ENCODE measurements around the gene DNAL4.
A peak's percentile ranks its signal among the peaks of the same experiment; 100 is the strongest.

Gene DNAL4

GRCh38 chr22:38757464-38757757 lies 36.5 kb downstream of the DNAL4 start:
- no peak overlapping the region for H3K4me3 ChIP-seq (ENCODE audit: low read depth, low read length)

GRCh38 chr22:38756711-38757463 lies 37.1 kb downstream of the DNAL4 start:
- TF ChIP-seq CTCF (IDR thresholded peaks at IDR 0.05; ENCODE audit: control insufficient read depth, extremely low read depth, insufficient read depth): no peak
- peak overlapping the region; percentile 74 for H3K4me3 ChIP-seq (ENCODE audit: low read depth, low read length)
- DNase-seq (ENCODE audit: low read depth): no peak

More at GRCh38 chr22:38757464-38757757, 36.5 kb downstream of the DNAL4 start:
- TF ChIP-seq CTCF (IDR thresholded peaks at IDR 0.05; ENCODE audit: control insufficient read depth, extremely low read depth, insufficient read depth): no peak
- DNase-seq (ENCODE audit: low read depth): no peak

- peak; percentile 58 for DNase-seq (ENCODE audit: low read depth)
- TF ChIP-seq CTCF (IDR thresholded peaks at IDR 0.05; ENCODE audit: control insufficient read depth, extremely low read depth, insufficient read depth): no peak
- peak within 1 kb of the TSS; percentile 74 for H3K4me3 ChIP-seq (ENCODE audit: low read depth, low read length)
These were observed 37.9 kb downstream of the DNAL4 start, which contains the start of gene SUN2 for GRCh38 chr22:38755911-38756532. Gene SUN2 (minus strand): TSS chr22:38755998. CDS start chr22:38752628, 3,370 bp downstream.

- peak overlapping the region; percentile 74 for H3K4me3 ChIP-seq (ENCODE audit: low read depth, low read length)
- no peak for TF ChIP-seq CTCF (IDR thresholded peaks at IDR 0.05; ENCODE audit: control insufficient read depth, extremely low read depth, insufficient read depth)
- peak; percentile 75 for DNase-seq (ENCODE audit: low read depth)
These were observed 38.6 kb downstream of the DNAL4 start for GRCh38 chr22:38755155-38755910.

GRCh38 chr22:38754751-38755154 lies 39.2 kb downstream of the DNAL4 start:
- H3K4me3 ChIP-seq (ENCODE audit: low read depth, low read length): peak overlapping the region; percentile 74
- TF ChIP-seq CTCF (IDR thresholded peaks at IDR 0.05; ENCODE audit: control insufficient read depth, extremely low read depth, insufficient read depth): no peak
- no peak for DNase-seq (ENCODE audit: low read depth)

GRCh38 chr22:38753948-38754750 lies 39.8 kb downstream of the DNAL4 start:
- DNase-seq (ENCODE audit: low read depth): peak; percentile 100
- TF ChIP-seq CTCF (IDR thresholded peaks at IDR 0.05; ENCODE audit: control insufficient read depth, extremely low read depth, insufficient read depth): no peak
- peak overlapping the region; percentile 74 for H3K4me3 ChIP-seq (ENCODE audit: low read depth, low read length)
